Measurements from ENCODE around the gene SSU72.
"Not testable (repeated sequence)": the region's sequence is repeated elsewhere in the genome, so short reads cannot be mapped to it uniquely, and the experiment has no call there.

Gene SSU72

DNA sequence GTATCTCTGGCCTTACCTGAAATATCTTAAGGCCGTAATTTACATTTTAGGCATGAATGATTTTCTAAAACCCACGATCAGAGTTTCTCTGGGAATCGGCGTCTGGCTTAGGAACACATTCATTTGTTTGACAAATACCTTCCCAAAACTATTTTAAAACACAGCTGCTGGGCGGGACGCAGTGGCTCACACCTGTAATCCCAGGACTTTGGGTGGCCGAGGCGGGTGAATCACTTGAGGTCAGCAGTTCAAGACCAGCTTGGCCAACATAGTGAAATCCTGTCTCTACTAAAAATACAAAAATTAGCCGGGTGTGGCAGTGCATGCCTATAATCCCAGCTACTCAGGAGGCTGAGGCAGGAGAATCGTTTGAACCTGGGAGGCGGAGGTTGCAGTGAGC lies 17.7 kb downstream of the SSU72 start:
- not testable (repeated sequence) for DNase-seq

- no peak for DNase-seq
Measured at GRCh38 chr1:1556505-1556904, 18.2 kb downstream of the SSU72 start.

- no peak for DNase-seq
Measured at GRCh38 chr1:1554926-1555915, 19.4 kb downstream of the SSU72 start.

GRCh38 chr1:1554550-1554925 lies 20.1 kb downstream of the SSU72 start:
- no peak for DNase-seq

- DNase-seq = no peak
Measured at GRCh38 chr1:1553821-1554494, 20.7 kb downstream of the SSU72 start.

DNA sequence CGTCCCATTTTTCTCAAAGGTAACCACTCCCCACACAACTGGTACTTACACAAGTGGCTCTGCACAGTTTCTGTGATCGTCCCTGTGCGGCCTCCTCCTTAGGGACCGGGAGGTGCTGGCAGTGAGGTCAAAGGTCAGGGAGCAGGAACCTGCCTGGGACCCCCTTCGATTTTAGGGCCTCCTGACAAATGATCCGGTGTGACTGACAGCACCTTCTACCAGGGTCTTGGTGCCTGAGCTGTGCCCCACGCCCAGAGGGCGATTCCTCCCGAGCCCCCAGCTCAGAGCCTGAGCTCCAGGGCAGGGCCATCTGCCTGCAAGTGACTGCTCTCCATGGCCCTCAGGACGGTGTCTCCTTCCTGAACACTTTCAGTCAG lies 22.4 kb downstream of the SSU72 start:
- DNase-seq = no peak

- no peak for DNase-seq
Measured at GRCh38 chr1:1551524-1552262, 23.0 kb downstream of the SSU72 start.

- no peak for DNase-seq
Measured at GRCh38 chr1:1550591-1551432, 23.9 kb downstream of the SSU72 start.

DNA sequence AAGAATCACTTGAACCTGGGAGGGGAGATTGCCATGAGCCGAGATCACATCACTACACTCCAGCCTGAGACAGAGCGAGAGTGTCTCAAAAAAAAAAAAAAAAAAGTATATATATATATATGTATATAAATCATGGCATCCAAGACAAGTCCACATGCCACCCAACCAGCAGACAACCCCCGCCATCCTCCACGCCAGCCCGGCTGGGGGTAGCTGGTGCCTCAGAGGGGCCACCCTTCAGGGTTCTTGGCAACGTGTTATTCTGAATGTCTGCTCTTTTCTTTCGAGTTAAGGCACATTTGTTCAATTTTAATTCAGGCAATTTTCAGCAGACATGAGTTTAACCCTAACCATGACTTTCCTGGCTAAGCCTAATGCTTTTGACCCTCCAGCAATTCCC lies 24.6 kb downstream of the SSU72 start:
- no peak for DNase-seq

DNA sequence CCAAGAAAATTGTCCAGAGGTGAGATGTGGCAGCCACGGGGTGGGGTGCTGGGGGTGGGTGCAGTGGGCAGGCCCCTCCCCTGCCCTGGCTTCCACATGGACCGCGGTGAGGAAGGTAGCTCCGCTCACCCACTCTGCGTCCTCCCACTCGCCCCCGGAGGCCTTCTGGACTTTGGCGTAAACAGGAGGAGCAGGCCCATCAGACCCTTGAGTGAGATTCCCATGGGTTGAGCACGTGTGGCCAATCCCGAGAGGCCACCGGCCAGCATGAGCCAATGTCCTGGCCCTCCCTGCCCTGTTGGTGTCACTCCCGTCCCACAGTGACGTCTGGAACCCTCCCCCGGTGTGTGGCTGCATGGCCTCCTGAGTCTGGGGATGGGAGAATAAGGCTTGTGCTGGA lies 26.1 kb downstream of the SSU72 start:
- DNase-seq = no peak

DNA sequence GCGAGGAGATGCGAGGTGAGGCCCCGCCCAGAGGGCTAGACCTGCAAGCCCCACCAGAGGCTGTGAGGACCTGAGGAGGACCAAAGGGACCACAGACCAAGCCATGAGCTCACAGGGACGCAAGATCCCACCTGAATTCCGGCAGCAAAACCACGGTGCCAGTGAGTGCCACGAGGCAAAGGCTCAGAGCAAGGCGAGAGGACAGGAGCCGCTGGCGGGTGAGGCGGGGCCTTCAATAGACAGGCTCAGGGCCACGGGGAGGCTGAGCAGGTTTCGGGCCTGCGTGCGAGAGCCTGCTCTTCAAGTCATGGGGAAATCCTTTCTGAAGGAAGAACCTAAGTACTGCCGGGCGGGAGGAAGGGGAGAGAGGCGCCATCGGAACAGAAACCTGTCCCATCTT lies 27.2 kb downstream of the SSU72 start:
- no peak for DNase-seq

GRCh38 chr1:1547011-1547410 lies 27.7 kb downstream of the SSU72 start:
- DNase-seq = no peak

- no peak for DNase-seq
Measured at GRCh38 chr1:1545946-1546737, 28.5 kb downstream of the SSU72 start.

DNA sequence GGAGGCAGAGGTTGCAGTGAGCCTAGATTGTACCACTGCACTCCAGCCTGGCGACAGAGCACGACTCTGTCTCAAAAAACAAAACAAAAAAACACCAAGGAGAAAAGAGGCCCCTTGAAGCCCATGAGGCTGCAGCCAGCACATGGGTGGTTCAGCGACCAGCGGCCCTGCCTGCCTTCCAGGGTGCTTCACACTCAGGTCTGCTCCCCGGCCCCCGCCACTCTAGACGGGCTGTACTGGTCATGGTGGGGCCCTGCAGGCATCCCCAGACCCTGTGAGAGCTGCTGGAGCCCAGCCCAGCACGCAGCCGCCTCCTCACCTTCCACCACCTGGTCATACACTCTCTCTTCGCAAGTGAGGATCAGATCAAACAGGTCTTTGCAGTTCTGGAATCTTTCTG lies 30.1 kb downstream of the SSU72 start:
- no peak for DNase-seq

DNA sequence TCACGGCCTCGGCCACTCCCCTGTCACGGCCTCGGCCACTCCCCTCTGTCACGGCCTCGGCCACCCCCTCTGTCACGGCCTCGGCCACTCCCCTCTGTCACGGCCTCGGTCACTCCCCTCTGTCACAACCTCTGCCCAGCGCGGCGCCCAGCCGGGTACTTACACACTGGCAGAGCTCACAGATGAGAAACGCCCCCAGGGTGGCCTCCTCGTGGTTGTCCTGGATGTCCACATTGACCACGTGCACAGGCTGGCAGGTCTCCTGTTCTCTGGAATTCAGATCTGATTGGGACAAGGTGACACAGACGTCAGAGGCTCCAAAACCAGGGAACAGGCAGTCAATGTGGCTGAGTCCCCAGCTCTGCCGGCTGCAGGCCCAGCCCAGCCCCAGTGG lies 31.0 kb downstream of the SSU72 start:
- DNase-seq = no peak

DNA sequence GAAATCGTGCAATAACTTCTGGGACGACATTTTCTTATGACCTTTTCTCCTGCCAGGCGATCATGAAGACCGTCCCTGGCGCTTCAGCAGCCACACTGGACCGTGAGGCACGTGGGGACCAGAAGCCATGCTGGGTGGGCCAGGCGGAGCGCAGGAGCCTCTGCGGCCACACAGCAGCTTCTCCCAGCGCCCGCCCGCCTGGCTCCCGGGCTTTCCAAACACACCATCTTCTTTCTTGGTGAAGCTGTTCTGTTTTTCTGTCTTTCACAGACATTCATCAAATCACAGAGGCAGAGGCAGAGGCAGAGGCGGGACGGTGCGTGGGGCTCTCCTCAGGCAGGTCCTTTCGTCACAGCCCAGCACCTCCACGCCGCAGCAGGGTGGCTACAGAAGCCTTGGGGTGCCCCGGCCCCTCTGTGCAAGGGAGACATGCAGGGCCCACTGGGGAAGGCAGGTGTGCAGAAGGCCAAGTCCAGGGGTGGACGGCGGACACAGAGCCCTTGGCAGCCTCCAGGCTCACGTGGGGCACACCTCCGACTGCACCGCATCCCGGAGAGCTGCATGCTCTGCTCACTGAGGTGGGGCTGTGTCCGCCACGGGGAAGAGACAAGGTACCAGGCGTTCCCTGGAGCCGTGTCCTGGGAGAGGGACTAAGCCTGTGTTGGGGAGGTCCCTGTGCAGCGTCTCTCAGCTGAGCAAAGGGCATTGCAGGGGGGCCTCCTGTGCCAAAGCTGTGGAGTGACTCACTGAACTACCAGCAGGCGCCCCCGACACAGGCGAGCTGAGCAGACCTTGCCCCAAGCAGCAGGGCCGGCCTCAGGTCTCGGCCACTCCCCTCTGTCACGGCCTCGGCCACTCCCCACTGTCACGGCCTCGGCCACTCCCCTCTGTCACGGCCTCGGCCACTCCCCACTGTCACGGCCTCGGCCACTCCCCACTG lies 31.6 kb downstream of the SSU72 start:
- no peak for DNase-seq

DNA sequence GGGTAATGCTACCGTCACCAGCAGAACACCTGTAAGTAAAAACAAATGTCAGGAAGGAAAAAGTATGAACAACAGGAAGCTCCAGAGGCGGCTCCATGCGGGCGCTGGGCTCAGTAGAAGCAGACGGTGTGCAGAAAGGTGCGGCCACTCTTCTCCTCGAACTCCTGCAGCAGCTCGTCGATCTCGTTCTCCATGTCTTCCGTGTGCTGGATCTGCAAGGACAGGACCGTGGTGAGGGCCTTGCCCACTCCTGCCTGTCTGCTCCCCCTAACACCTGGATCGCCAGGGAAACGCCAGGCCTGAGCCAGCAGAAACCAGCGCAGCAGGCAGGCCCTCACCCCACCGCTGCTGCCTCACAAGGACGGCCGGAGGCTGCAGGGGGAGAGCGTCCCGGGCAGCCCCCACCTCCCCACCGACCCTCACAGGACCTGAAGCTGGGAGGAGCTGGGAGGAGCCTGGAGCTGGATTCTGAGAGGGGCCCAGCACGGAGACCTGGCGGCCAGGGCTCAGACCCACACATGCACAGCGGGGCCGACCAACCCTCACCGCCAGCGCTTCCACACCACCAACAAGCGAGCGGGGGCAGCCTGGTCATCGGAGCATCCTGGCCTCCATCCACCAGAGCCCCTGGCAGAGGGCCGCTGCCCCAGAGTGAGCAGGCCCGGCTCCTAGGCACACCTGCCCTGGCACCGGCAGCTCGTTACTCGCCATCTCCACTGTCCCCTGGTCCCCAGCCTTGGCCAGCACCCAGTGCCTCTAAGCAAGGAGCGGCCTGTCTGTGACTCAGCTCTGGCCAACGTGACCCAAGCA lies 32.5 kb downstream of the SSU72 start:
- DNase-seq = no peak

GRCh38 chr1:1540818-1541628 lies 33.6 kb downstream of the SSU72 start:
- no peak for DNase-seq
